ENCODE measurements around the gene ARHGAP27.

DNA sequence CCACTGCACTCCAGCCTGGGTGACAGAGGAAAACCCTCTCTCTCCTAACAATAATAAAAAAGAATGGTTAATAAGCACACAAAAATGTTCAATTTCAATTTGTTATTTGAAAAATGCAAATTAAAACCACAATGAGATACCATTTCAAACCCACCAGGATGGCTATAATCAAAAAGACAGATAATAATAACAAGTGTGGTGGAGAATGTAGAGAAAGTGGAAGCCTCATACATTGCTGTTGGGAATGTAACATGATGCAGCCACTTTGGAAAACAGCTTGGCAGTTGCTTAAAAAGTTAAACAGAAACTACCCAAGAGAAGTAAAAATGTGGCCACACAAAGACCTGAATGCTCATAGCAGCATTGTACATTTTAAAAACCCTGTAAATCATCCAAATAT is 64.0 kb downstream of the ARHGAP27 start:
- TF ChIP-seq, protein P1, sequence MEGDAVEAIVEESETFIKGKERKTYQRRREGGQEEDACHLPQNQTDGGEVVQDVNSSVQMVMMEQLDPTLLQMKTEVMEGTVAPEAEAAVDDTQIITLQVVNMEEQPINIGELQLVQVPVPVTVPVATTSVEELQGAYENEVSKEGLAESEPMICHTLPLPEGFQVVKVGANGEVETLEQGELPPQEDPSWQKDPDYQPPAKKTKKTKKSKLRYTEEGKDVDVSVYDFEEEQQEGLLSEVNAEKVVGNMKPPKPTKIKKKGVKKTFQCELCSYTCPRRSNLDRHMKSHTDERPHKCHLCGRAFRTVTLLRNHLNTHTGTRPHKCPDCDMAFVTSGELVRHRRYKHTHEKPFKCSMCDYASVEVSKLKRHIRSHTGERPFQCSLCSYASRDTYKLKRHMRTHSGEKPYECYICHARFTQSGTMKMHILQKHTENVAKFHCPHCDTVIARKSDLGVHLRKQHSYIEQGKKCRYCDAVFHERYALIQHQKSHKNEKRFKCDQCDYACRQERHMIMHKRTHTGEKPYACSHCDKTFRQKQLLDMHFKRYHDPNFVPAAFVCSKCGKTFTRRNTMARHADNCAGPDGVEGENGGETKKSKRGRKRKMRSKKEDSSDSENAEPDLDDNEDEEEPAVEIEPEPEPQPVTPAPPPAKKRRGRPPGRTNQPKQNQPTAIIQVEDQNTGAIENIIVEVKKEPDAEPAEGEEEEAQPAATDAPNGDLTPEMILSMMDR (conservative IDR thresholded peaks at IDR 0.05; ENCODE audit: low read length): no peak
- TF ChIP-seq EZH2phosphoT487 (IDR thresholded peaks at IDR 0.05; ENCODE audit: borderline replicate concordance, low read depth, low read length): no peak

All from OCI-LY7 (cell line).